Peyer's patch (tissue), 4 donors: ENCODE measurements around the gene SIRPA.

ENCODE experiments used
- POLR2A ChIP-seq, 2 donors: fragments of 450-650 bp; IDR thresholded peaks; one replicate each; pipeline ENCODE4 v1.5.1; 2017; ENCODE audit warnings: antibody characterized with exemption in 2 of 2, mild to moderate bottlenecking in 2 of 2, moderate library complexity in 2 of 2
- TF ChIP-seq, protein P1 (sequence below), 6 experiments: fragments of 450-650 bp in 4 of 6; fragments of 200-600 bp in 2 of 6; sonication (generic) in 1 of 6; IDR thresholded peaks; one replicate each; pipeline ENCODE4 v1.5.1; 2017 to 2019; ENCODE audit warnings: antibody characterized with exemption in 6 of 6, mild to moderate bottlenecking in 3 of 6, moderate library complexity in 1 of 6

- TF ChIP-seq, protein P1, sequence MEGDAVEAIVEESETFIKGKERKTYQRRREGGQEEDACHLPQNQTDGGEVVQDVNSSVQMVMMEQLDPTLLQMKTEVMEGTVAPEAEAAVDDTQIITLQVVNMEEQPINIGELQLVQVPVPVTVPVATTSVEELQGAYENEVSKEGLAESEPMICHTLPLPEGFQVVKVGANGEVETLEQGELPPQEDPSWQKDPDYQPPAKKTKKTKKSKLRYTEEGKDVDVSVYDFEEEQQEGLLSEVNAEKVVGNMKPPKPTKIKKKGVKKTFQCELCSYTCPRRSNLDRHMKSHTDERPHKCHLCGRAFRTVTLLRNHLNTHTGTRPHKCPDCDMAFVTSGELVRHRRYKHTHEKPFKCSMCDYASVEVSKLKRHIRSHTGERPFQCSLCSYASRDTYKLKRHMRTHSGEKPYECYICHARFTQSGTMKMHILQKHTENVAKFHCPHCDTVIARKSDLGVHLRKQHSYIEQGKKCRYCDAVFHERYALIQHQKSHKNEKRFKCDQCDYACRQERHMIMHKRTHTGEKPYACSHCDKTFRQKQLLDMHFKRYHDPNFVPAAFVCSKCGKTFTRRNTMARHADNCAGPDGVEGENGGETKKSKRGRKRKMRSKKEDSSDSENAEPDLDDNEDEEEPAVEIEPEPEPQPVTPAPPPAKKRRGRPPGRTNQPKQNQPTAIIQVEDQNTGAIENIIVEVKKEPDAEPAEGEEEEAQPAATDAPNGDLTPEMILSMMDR (IDR thresholded peaks at IDR 0.05): no peak
- TF ChIP-seq POLR2A (IDR thresholded peaks at IDR 0.05): no peak
Measured at GRCh38 chr20:1851396-1851795, 43.8 kb upstream of the SIRPA start.
